Effector CD4-positive, alpha-beta T cell (primary cell): ENCODE results near the gene LETM1.

Source experiments
- DNase-seq: peaks from one replicate; pipeline ENCODE4 v3.0.0-alpha.2; 2020

LETM1 gene

DNA sequence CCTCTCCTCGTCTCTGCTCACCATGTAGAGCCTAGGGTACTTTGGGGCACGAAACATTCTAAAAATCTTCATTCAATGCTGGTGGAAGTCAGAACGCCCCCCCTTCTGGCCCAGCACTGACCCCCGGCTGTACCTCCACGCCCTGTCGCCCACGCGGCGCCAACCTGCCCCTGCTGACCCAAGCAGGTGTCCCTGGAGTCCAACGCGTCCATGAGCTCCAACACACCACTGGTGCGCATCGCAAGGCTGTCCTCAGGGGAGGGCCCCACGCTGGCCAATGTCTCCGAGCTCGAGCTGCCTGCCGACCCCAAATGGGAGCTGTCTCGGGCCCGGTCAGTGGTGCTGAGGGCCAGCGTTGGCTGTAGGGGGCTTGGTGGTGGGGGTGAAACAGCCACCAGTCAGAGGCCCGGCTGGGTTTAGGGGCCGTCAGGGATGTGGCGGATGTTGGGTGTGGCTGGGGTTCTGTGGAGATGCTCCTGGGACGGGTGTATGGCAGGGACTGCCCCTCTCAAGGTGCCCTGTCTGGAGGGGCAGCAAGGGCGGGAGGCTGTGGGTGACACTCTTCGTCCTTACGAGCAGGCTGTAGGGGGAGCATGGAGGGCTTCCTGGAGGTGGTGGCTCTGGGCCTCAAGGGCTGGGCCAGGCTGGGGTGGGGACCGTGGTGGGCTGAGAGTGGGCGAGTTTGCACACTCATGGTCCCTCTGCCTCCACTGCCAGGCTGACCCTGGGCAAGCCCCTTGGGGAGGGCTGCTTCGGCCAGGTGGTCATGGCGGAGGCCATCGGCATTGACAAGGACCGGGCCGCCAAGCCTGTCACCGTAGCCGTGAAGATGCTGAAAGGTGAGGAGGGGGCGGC lies 51.1 kb downstream of the LETM1 start:
- no peak for DNase-seq

DNA sequence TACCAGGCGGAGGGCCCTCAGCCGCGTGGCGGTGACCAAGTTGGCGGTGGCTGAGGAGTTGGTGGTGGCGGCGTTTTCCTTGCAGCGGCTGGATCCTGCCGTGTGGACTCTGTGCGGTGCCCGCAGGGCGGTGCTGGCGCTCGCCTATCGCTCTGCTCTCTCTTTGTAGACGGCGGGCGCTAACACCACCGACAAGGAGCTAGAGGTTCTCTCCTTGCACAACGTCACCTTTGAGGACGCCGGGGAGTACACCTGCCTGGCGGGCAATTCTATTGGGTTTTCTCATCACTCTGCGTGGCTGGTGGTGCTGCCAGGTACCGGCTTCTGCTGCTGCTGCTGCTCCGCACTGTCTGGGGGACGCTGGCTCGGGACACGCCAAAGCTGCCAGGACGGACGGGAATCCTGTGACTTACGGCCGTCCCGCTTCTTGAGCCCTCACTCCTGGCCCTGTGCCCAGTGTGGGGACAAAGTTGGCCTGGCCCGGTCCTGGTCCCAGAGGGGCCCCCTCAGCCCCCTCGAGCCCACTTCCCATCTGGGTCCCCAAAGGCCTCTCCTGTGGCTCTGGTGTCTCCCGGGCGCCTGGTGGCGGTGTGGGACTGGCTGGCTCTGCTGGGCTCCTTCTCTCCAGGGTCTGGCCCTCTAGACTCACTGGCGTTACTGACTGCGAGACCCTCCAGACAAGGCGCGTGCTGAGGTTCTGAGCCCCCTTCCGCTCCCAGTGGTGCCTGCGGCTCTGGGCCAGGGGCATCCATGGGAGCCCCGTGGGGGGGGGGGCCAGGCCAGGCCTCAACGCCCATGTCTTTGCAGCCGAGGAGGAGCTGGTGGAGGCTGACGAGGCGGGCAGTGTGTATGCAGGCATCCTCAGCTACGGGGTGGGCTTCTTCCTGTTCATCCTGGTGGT lies 52.2 kb downstream of the LETM1 start:
- DNase-seq, result no peak

DNA sequence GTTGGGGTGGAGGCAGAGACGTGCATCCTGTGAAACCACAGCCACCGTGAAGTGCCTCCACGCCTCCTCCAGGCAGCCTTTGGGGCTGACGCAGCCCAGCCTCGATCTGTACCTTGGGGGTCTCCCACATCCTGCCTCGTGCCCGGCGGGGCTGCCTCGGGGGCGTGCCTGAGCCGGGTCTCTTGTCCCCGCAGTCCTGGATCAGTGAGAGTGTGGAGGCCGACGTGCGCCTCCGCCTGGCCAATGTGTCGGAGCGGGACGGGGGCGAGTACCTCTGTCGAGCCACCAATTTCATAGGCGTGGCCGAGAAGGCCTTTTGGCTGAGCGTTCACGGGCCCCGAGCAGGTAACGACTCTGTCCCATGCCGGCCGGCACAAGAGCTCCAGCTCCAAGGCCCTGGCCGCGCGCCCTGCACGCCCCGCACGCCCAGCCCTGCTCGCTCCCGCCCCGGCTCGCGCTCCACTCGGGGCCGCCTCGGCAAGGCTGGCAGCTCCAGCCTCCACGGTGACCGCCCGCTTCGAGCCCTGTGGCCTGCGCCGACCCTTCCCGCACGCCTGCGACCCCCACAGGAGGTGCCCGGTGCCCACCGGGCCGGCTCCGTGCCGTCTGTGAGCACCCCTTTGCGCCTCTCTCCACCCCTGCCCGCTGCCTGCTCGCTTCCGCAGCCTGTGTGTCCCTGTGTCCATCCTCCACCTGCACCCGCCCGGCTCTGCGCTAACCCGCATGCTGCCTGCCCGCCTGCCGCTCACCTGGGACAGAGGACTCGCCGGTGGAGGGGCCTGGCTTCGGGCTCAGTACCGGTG lies 53.0 kb downstream of the LETM1 start:
- no peak for DNase-seq

DNA sequence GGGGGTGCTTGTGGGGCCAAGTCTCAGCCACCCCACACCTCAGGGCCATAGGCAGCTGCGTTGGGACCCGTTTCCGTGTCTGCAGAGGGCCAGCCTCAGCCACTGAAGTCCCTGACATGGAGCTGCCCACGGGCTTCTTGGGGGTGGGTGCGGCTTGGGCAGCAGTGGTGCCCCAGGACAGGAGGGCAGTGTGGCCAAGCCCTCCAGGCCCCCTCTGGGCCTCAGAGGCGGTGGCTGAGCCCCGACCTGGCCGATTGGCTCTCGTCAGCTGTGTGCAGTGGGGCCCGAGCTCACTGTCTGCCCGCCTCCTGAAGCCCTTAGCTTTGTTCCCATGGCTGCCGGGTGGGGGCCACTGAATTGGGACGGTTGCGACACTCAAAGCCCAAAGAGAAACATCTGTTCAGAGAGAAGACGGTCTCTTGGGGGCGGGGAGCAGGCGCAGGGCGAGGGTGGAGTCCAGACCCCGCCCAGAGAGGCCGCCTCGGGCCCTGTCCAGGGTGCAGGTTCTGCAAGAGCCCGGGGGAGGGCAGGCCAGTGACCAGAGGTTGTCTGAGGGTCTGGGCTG lies 53.7 kb downstream of the LETM1 start:
- DNase-seq, result no peak

DNA sequence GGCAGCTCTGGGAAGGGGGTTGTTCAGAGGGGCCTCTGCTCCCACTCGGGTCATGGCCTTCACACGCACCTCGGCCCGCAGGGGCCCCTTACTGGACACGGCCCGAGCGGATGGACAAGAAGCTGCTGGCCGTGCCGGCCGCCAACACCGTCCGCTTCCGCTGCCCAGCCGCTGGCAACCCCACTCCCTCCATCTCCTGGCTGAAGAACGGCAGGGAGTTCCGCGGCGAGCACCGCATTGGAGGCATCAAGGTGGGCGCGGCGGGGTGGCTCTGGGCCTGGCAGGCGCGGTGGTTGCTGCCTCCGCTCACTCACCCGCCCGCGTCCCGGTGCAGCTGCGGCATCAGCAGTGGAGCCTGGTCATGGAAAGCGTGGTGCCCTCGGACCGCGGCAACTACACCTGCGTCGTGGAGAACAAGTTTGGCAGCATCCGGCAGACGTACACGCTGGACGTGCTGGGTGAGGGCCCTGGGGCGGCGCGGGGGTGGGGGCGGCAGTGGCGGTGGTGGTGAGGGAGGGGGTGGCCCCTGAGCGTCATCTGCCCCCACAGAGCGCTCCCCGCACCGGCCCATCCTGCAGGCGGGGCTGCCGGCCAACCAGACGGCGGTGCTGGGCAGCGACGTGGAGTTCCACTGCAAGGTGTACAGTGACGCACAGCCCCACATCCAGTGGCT lies 54.5 kb downstream of the LETM1 start:
- DNase-seq, result no peak

DNA sequence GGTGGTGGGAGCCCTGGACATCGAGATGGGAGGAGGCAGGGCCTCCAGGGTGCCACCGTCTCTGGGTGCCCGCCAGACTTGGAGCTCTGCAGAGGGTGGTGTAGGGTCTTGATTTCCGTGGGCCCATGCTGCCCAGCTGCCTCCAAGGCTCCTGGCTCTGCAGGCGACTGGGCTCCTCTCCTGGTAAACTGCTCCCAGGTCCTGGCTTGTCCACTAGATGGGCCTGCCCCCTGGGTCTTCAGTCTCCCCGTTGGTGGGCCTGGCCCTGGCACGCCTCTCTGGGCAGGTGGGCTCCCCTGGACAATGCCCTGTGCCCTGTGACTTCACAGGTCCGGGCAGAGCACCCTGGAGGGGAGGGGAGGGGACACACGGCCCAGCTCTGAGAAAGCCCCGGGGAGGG lies 55.2 kb downstream of the LETM1 start:
- no peak for DNase-seq

DNA sequence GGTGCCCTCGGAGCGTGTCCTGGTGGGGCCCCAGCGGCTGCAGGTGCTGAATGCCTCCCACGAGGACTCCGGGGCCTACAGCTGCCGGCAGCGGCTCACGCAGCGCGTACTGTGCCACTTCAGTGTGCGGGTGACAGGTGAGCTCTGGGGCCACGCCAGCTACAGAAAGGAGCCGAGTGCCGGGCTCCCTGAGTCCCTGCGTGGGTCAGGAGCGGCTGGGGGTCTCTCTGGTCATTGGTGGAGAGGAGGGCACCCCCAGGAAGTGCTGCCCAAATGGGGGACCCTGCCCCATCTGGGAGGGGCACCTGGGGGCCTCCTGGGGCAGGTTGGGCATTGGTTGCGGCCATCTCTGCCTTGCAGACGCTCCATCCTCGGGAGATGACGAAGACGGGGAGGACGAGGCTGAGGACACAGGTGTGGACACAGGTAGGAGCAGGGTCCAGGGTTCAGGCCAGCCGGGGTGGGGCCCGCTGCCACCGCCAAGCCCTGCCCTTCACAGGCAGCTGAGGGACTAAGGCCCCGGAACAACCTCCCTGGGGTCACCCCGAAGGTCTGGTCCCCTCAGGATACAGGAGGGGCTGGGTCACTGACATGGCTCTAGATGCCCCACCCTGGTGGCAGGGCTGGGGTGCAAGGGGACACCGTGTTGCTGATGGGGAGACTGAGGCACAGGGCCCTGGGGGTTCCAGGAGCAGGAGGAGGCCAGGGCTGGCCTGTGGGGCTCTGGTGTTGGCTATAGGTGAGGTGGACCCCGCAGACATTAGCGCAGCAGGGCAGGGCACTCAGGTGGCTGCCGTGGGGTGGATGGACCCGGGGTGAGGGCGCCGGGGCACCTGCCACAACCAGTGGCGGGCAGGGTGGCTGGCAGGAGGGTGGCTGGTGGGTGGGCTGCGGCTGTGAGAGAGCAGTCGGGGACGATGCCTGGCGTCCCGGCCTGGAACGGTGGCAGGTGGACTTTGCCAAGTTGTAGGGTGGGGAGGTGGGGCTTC lies 56.3 kb downstream of the LETM1 start:
- DNase-seq, result no peak

DNA sequence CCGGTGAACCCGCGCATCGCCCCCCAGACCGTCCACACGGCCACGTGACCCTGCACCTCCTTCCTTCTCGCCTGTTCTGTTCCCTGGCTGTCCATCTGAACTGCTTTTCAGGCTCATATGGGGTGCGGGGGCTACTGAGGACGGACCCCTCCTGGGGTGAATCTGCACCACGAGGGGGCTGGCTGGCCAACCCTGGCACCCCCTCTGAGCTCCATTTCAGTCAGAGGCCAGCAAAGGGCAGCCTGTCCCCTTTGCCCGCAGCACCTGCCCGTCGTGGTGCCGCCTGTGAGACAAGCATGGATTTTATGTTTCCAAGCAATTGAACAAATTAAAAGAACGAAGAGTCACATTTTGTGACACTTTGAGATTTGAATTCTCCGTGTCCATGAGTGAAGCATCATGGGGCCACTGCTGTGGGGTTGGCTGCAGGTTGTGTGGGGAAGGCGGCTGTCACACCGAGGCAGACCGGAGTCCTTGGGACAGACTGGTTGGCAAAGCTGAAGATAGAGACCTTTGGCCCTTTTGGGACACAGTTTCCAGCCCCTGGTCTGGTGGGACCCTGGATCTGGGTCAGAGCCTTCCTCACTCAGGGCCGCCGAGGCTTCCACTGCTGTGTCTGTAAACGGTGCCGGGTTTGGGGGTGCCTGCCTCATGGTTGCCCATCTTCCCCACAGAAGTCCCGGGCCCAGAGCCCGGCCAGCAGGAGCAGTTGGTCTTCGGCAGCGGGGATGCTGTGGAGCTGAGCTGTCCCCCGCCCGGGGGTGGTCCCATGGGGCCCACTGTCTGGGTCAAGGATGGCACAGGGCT lies 57.2 kb downstream of the LETM1 start:
- no peak for DNase-seq

DNA sequence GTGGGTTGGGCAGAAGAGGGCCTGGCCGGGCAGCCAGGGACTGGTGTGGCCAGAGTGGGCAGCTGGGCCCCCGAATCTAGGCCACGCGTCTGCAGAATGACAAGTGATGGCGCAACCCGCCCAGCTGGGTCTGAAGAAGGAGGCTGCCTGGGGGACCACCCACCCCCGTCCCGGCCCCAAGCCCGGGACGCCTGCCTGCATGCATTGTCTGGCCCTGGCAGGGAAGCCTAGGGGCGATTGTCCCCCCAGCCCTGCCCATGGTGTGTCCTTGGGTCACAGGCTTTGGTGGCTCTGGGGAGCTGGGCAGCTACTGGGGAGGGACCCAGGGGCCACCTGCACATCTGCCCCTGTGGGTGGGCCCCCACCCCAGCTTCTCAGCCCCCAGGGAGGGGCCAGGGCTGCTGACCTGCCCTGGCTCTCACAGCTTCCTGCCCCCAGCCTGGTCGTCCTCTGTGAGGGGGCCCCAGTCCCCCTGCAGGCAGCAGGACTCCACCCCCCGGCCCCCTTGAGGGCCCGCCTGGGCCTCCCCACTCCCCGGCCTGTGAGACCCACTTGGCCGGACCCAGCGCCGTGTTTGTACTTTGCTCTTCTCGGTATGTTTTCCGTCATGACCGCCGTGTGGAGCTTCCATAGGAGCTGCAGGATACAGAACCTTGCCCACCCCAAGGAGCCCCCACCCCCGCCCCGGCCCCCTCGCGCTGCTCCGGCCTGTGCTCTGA lies 57.9 kb downstream of the LETM1 start:
- no peak for DNase-seq

DNA sequence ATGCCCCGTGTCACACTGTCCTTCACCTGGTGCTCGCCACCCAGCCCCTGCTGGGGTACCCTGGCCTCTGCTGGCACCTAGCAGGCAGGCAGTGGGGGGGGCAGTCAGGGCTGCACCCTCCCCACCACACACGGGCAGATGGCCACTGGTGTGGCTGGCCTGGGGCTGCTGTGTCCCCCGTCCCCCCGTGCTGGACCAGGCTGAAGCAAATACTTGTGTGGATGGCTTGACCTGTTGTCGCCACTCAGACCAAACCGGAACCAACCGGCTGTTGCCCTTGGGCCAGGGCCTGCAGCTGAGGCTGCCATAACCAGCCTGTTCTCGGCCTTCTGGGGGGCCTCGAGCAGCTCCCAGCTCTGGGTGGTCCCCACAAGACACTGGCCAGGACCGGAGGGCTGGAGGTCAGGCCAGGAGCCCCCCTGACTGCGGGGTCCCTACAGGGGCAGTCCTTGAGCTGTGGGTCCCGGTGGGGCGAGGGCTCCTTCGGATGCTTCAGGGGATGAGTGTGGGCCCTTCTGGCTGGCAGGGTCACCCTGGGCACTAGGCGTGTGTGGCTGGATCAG lies 58.6 kb downstream of the LETM1 start:
- no peak for DNase-seq

DNA sequence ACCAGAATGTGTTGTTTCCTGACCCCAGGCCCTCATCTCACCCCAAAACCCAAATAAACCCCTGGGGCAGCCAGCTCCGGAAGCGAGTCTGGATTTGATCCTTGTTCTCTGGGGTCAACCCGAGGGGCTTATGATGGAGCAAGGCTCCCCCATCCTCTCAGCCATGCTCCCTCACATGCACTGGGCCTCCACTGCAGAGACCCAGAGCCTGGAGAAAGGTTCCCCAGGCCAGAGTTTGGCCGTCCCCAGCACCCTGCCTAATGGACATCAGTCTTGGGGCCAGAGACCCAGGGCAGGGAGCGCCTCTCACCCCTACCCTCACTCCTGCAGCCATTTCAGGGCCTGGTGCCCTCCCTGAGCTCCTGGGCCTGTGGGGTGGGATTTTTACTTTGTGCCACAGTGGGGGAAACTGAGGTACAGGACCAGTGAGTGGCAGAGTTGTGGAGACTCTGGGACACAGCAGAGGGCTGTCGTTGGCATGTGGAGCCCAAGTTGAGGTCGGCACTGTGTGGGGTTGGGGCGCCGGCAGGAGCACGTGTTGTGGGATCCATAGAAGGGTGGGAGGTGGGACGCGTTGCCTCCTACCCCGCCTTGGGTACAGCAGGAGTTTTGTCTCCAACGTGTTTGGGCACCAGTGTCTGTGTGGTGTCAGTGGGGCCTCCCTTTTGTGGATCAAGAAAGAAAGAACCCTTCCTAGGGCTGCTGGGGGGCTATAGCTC lies 59.3 kb downstream of the LETM1 start:
- DNase-seq, result no peak

DNA sequence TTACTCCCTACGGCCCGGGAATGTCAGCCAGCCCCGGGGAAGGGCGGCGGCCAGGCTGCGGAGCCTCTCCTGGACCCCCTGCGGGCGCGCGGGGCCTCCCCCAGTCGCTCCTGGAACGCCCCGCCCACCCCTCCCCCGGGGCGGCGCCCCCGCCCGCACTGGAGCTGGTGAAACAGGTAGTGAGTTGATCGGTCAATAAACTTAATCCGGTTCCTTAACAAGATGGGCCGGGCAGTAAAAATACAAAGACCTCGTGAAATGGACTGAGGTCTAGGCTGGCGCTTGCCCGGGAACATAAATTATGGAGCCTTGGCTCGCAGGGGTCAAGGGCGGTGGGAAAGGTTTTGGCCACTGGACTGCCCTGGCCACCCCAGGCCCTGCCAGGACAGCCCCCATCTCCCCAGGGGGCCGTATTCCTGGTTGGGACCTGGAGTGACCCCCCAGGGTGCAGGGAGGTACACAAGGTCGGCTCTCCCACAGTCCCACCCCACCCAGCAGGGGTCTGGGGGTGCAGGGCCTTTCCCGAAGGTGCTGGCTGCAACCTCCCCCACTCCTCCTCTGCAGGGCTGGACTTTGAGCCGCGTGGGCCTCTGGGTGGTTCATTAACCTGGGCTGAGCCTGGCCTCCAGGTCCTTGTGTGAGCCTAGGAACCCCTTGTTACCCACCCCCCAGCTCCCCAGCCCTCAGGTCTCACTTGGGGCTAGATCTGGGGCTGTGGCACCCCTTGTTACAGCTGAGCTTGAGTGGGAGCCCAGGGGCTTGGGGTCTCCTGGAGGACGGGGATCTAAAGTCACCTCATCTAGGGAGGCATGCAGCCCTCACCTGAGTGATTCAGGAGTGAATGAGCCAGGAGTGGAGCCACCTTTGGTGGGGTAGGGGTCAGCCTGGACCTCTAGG lies 60.4 kb downstream of the LETM1 start:
- no peak for DNase-seq

DNA sequence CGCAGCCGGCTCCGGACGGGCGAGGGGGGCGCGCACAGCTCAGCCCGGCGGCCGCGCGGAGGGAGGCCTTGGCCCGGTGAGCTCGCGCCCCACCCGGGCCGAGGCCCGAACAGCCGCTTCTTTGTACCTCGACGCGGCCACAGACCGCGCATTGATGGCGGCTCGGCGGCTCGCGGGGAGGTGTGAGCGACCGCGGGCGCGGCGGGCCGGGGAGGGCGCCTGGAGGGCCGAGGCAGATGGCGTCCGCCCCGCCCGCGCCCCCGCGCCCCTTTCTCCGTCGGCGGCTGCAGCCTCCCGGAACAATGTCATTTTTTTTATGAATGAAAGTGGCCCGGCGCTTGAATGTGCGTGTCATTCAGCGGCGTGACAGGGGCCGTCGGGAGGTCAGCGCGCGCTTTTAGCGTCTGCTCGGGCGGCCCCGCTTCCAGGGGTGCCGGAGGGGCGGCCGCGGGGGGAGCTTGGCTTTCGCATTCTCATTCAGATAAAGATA lies 61.1 kb downstream of the LETM1 start:
- DNase-seq, result no peak

DNA sequence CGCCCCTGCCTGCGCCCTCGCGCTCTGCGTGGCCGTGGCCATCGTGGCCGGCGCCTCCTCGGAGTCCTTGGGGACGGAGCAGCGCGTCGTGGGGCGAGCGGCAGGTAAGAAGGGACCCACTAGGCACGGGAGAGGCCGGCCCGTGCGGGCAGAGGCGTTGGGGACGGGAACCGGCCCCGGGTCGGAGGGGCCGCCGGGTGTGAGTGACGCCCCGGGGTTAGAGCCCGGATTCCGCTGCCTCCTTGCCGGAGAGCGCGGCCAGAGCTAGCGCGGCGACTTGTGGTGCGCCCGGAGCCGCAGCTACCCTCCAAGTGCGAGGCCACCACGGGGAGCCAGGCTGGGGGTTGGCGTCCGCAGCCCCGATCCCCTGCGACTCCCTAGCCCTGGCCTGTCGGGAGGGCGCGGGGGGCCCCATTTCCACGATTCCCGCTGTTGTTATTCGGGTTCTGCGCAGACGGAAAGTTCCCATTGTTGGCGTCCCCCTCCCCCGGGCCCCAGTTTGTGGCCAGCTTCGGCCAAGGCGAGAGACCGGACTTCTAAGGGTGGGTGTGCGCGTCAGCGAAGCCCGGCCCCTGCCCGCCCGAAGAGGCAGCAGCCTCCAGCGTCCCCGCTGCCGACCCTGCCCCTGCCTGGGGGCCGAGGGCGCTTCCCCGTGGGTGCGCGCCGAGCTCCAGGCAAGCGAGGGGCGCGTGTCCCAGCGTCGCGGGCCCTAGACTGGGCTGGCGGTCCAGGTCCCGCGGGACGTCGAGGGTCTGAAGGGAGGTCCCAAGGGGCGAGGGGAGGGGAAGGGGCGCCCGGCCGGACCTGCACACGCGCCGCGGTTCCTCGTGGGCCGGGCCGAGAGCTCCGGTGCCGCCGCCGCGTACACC lies 61.8 kb downstream of the LETM1 start:
- DNase-seq, result no peak

DNA sequence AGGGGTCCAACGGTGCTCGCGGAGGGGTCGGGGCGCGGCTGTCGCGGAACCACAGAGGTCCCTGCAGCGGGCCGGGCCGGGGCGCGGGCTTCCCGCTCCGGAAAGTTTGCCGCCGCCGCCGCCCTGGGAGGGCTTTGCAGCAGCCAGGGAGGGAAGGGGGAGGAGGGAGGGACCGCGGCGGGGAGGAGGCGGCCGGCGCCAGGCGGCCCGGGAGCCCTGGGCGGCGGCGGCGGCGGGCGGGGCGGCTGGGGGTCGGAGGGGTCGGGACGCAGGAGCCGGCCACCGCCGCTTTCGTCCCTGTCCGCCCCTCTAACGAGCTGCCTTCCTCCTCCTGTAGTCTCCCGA lies 62.5 kb downstream of the LETM1 start:
- peak; percentile 17 for DNase-seq
